ENCODE measurements around the gene OPALIN.

The OPALIN gene

DNA sequence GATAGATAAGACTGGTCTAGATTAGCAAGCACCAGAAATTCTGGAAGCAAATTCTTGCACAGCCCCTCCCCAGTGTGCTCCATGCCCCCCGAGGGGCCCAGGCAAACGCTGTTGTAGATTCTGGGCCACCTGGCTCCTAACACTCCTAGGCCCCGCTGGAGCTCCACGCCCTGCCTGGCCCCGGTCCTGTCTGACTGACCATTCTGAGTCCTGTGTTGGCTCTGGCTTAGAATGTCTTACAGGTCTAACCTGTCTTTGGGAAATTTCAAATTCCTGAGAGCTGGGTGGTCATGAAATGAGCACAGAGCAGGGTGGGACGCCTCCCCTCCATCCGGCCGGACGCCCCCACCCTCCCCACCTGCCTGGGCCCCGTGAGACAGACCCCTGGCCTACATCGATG is 12.6 kb upstream of the OPALIN start:
- H3K4me3 ChIP-seq (ENCODE audit: low read depth in 1 of 2, low read length in 2 of 2) = no peak overlapping the region
- H3K27ac ChIP-seq (ENCODE audit: low read depth, low read length) = no peak overlapping the region
- H3K9ac ChIP-seq (ENCODE audit: low read length) = no peak overlapping the region
- no peaks in the 10 kb centered on the region for H3K9me3 ChIP-seq (ENCODE audit: low read length)
- no peaks in the 10 kb centered on the region for H3K36me3 ChIP-seq (ENCODE audit: insufficient read depth, low read length)
- no peaks in the 10 kb centered on the region for H3K27me3 ChIP-seq (ENCODE audit: control insufficient read depth in 1 of 2, insufficient read depth in 2 of 2, low read length in 2 of 2)
- H3K4me1 ChIP-seq (ENCODE audit: insufficient read depth, low read length) = peaks cover 10% of the 10 kb centered on the region

DNA sequence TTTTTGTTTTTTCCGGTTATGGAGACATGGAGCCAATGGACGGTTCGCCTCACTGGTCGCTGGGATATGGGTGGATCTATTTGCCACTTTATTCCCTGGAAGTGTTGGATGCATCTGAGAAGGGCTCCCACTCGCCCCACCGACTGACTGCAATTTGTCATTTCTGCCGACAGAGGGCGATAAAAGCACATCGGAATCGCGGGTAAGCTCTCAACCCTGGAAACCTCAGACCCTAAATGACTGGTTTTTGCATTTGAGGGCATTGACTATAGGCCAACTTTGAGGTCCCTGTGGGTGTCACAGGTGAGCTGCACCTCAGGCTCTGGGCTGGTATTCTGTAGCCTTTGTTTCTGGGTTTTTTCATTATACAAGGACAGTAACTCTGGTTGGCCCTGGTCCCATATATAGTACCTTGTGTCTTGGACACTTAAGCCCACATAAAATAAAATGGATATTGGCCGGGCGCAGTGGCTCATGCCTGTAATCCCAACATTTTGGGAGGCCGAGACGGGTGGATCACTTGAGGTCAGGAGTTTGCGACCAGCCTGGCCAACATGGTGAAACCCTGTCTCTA is 11.9 kb upstream of the OPALIN start:
- no peaks in the 10 kb centered on the region for H3K9me3 ChIP-seq (ENCODE audit: low read length)
- peaks cover 4% of the 10 kb centered on the region for H3K4me1 ChIP-seq (ENCODE audit: insufficient read depth, low read length)
- H3K27me3 ChIP-seq (ENCODE audit: control insufficient read depth in 1 of 2, insufficient read depth in 2 of 2, low read length in 2 of 2) = no peaks in the 10 kb centered on the region
- no peak overlapping the region for H3K9ac ChIP-seq (ENCODE audit: low read length)
- no peaks in the 10 kb centered on the region for H3K36me3 ChIP-seq (ENCODE audit: insufficient read depth, low read length)
- no peak overlapping the region for H3K4me3 ChIP-seq (ENCODE audit: low read depth in 1 of 2, low read length in 2 of 2)
- no peak overlapping the region for H3K27ac ChIP-seq (ENCODE audit: low read depth, low read length)

DNA sequence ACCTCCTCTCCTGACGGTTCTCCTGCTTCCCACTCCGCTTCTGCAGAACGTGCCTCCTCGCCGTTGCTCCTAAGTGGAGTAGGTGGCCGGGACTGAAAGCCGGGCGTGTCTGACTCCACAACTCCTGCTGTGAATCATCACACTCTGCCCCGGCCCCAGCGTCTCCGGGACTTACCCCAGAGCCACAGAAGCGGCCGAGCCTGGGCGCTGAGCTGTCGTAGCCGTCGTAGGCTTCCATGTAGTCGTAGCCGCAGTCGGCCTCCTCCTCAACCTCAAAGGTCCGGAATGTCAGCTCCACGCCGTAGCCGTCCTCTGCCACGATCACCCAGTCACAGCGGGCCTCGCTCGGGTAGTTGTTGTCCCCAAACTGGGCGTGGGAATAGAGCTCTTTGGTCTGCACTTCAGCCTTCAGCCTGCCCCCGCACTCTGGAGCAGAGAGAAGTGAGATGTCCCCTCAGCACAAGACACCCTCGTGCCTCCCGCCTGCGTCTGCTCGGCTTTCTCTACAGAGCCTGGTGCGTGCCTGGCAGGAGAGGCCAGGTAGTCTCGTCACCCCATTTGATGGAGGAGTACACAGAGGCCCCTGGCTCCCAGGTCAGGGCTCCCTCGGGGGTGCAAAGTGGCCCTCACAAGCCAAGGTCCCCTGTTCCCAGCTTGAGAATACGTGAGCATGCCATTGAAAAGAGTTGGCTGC is 11.2 kb upstream of the OPALIN start:
- no peak overlapping the region for H3K27ac ChIP-seq (ENCODE audit: low read depth, low read length)
- no peaks in the 10 kb centered on the region for H3K36me3 ChIP-seq (ENCODE audit: insufficient read depth, low read length)
- H3K9me3 ChIP-seq (ENCODE audit: low read length) = no peaks in the 10 kb centered on the region
- H3K9ac ChIP-seq (ENCODE audit: low read length) = no peak overlapping the region
- H3K4me3 ChIP-seq (ENCODE audit: low read depth in 1 of 2, low read length in 2 of 2) = no peak overlapping the region
- no peaks in the 10 kb centered on the region for H3K27me3 ChIP-seq (ENCODE audit: control insufficient read depth in 1 of 2, insufficient read depth in 2 of 2, low read length in 2 of 2)
- H3K4me1 ChIP-seq (ENCODE audit: insufficient read depth, low read length) = no peaks in the 10 kb centered on the region

DNA sequence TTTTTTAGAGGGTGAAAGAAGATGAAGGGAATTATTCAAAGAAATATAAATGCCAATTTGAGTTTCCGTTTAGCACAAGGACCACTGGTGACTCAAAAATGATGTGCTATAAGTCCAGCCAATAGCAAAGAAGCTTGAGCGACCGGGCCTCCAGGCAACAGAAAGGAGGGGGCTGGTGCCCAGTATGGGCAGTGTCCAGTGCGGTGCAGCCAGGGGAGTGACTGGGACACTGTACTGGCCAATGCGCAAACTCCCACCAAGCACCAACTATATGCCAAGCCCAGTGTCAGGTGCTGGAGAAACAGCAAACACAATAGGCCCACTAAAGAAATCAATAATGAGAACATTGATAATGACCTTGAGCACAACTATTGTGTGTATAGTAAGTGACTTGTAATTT is 10.2 kb upstream of the OPALIN start:
- H3K4me3 ChIP-seq (ENCODE audit: low read depth in 1 of 2, low read length in 2 of 2) = no peak overlapping the region
- no peaks in the 10 kb centered on the region for H3K36me3 ChIP-seq (ENCODE audit: insufficient read depth, low read length)
- H3K27me3 ChIP-seq (ENCODE audit: control insufficient read depth in 1 of 2, insufficient read depth in 2 of 2, low read length in 2 of 2) = no peaks in the 10 kb centered on the region
- H3K9ac ChIP-seq (ENCODE audit: low read length) = no peak overlapping the region
- no peaks in the 10 kb centered on the region for H3K9me3 ChIP-seq (ENCODE audit: low read length)
- H3K27ac ChIP-seq (ENCODE audit: low read depth, low read length) = no peak overlapping the region
- H3K4me1 ChIP-seq (ENCODE audit: insufficient read depth, low read length) = no peaks in the 10 kb centered on the region

DNA sequence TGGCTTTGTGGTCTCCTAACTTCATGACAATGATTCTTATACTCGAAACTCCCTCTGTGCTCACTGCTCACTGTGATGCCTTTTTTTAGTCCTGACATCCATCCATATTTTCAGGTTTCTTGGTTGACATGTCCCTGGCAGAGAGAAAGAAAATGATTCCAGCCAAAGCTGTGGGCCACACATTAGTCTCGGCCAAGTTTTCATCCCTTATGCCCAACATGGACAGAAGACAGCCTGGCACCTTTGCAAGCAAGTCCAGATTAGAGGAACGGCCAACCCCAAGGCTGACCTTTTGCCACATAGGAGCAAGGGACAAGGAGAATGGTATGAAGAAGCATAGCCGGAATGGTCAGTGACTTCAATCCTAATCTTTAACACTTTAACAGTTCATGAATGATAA is 8.7 kb upstream of the OPALIN start:
- H3K4me1 ChIP-seq (ENCODE audit: insufficient read depth, low read length) = no peaks in the 10 kb centered on the region
- no peak overlapping the region for H3K4me3 ChIP-seq (ENCODE audit: low read depth in 1 of 2, low read length in 2 of 2)
- no peaks in the 10 kb centered on the region for H3K9me3 ChIP-seq (ENCODE audit: low read length)
- H3K9ac ChIP-seq (ENCODE audit: low read length) = no peak overlapping the region
- H3K27me3 ChIP-seq (ENCODE audit: control insufficient read depth in 1 of 2, insufficient read depth in 2 of 2, low read length in 2 of 2) = no peaks in the 10 kb centered on the region
- H3K27ac ChIP-seq (ENCODE audit: low read depth, low read length) = no peak overlapping the region
- H3K36me3 ChIP-seq (ENCODE audit: insufficient read depth, low read length) = no peaks in the 10 kb centered on the region

DNA sequence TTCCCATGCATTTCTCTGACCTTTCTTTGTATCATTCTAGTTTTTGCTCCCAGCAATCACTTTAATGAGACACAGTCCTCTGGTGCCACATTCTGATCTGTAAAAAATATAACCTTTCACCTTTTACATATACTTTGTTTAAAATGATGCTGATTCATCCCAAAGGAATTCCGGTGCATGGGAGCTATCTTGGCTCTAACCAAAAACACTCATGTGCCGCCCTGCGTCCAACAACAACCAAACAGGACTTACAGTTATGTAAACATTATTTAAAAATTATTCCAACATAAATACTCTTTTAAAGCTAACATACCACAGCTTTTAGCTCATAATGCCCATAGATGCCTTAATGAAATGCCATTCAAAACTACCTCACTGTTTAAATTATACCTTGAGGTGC is 7.7 kb upstream of the OPALIN start:
- H3K27me3 ChIP-seq (ENCODE audit: control insufficient read depth in 1 of 2, insufficient read depth in 2 of 2, low read length in 2 of 2) = no peaks in the 10 kb centered on the region
- H3K4me3 ChIP-seq (ENCODE audit: low read depth in 1 of 2, low read length in 2 of 2) = no peak overlapping the region
- H3K9me3 ChIP-seq (ENCODE audit: low read length) = no peaks in the 10 kb centered on the region
- no peaks in the 10 kb centered on the region for H3K4me1 ChIP-seq (ENCODE audit: insufficient read depth, low read length)
- H3K9ac ChIP-seq (ENCODE audit: low read length) = no peak overlapping the region
- no peak overlapping the region for H3K27ac ChIP-seq (ENCODE audit: low read depth, low read length)
- no peaks in the 10 kb centered on the region for H3K36me3 ChIP-seq (ENCODE audit: insufficient read depth, low read length)

DNA sequence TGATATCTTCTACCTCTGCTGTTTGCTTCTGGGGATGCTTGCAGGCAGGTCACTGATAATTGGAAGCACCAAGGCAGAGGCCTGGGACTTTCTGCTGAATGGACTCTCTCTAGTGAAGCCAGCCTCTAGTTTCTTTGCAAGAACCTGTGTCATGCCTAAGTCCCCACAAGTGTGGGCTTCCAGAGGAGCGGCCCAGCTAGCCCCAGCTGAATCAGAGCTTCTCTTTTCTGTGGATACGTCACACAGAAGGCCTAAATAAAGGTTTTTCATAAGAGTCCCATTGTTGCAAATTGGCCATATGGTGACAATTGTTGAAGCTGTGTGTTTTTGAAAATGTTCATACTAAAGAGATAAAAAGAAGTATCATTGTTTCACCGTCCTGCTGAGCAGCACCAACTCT is 6.8 kb upstream of the OPALIN start:
- Histone ChIP-seq H3K4me1 (ENCODE audit: insufficient read depth, low read length) (no peaks in the 10 kb centered on the region), H3K4me3 (ENCODE audit: low read depth in 1 of 2, low read length in 2 of 2) (no peak overlapping the region), H3K27me3 (ENCODE audit: control insufficient read depth in 1 of 2, insufficient read depth in 2 of 2, low read length in 2 of 2) (no peaks in the 10 kb centered on the region), H3K27ac (ENCODE audit: low read depth, low read length) (no peak overlapping the region), H3K9me3 (ENCODE audit: low read length) (no peaks in the 10 kb centered on the region), H3K36me3 (ENCODE audit: insufficient read depth, low read length) (no peaks in the 10 kb centered on the region), H3K9ac (ENCODE audit: low read length) (no peak overlapping the region)

DNA sequence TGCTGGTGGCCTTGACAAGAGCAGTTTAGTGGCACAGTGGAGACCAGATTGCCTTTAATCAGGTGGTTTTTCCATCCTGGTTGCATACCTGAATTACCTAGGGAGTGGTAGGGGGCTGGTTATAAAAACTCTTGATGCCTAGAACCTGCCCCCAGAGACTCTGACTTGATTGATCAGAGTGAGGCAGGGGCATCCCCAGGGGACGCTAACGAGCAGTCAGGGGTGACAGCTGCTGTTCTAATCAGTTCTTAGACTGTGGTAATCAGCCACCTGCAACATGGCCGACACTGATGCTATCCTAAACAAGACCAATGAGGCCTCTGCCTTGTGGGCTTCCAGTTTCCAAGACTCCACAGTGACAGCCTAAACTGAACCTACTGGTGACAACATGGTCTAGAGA is 2.0 kb upstream of the OPALIN start:
- Histone ChIP-seq H3K36me3 (ENCODE audit: insufficient read depth, low read length) (no peaks in the 10 kb centered on the region), H3K9ac (ENCODE audit: low read length) (no peak overlapping the region), H3K4me1 (ENCODE audit: insufficient read depth, low read length) (no peaks in the 10 kb centered on the region), H3K4me3 (ENCODE audit: low read depth in 1 of 2, low read length in 2 of 2) (no peak overlapping the region), H3K27ac (ENCODE audit: low read depth, low read length) (no peak overlapping the region), H3K9me3 (ENCODE audit: low read length) (no peaks in the 10 kb centered on the region), H3K27me3 (ENCODE audit: control insufficient read depth in 1 of 2, insufficient read depth in 2 of 2, low read length in 2 of 2) (no peaks in the 10 kb centered on the region)

DNA sequence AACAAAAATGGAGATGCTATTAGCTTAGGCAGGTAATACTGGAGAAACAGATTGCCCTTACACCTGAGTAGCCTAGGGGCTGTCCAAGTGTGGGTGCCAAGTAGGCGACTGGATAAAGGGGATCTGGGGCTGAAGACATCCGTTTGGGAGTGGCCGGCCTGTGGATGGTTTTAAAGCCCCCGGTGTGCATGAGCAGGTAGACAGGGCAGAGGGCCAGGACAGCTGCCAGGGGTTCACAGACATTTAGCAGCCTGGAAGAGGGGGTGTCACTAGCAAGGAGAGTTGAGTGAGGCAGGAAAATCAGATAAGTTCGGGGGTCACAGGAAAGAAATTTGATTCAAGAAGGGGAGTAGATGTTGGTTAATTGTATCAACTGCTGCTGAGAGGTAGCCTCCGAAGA is 1.5 kb upstream of the OPALIN start:
- Histone ChIP-seq H3K9me3 (ENCODE audit: low read length) (no peaks in the 10 kb centered on the region), H3K36me3 (ENCODE audit: insufficient read depth, low read length) (no peaks in the 10 kb centered on the region), H3K27me3 (ENCODE audit: control insufficient read depth in 1 of 2, insufficient read depth in 2 of 2, low read length in 2 of 2) (no peaks in the 10 kb centered on the region), H3K4me1 (ENCODE audit: insufficient read depth, low read length) (no peaks in the 10 kb centered on the region), H3K9ac (ENCODE audit: low read length) (no peak overlapping the region), H3K4me3 (ENCODE audit: low read depth in 1 of 2, low read length in 2 of 2) (no peak overlapping the region), H3K27ac (ENCODE audit: low read depth, low read length) (no peak overlapping the region)

DNA sequence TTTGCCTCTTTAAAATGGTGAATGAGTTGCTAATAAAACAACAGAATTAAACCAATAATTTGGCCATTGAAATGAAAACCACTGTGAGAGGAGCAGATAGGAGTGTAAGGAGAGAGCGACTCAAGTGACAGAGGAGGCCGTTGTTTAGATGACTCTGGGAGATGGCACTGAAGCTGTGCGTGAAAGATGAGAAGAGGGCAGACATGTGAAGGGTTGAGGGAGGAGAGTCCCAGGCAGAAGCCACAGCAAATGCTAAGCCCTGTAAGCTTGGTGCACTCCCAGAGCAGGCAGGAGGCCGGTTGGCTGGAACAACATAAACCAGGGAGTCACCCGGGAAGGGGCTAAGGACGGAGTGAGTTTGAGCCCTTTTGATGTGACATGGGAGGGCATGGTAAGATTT is 814 bp upstream of the OPALIN start:
- Histone ChIP-seq H3K36me3 (ENCODE audit: insufficient read depth, low read length) (no peaks in the 10 kb centered on the region), H3K9ac (ENCODE audit: low read length) (no peak overlapping the region), H3K4me1 (ENCODE audit: insufficient read depth, low read length) (no peaks in the 10 kb centered on the region), H3K27ac (ENCODE audit: low read depth, low read length) (no peak overlapping the region), H3K27me3 (ENCODE audit: control insufficient read depth in 1 of 2, insufficient read depth in 2 of 2, low read length in 2 of 2) (no peaks in the 10 kb centered on the region), H3K4me3 (ENCODE audit: low read depth in 1 of 2, low read length in 2 of 2) (no peak overlapping the region), H3K9me3 (ENCODE audit: low read length) (no peaks in the 10 kb centered on the region)

DNA sequence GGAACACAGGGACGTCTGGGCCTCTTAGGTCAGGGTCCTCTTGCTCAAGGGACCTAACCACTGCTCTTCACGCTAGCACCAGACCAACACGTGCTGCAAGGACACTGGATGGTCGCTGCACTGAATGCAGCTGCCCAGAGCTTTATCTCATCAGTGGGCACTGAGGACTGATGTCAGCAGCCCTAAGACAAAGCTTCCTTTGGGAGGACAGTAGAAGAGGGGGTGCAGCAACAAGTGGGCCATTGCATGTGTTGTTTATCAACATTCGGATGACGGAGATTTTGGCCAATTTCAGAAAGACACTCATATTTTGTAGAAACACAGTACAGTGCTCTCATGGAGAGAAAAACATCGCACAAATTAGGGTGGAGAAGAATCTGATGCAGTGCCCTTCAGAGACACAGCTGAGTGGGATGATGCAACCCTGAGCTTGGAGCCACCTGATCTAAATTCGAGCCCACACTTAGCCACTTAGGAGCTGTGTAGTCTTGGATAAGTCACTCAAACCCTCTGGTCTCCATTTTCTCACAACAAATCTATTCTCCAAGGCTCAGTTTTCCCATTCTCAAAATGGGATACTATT is 1.7 kb downstream of the OPALIN start:
- Histone ChIP-seq H3K27ac (ENCODE audit: low read depth, low read length) (no peak overlapping the region), H3K36me3 (ENCODE audit: insufficient read depth, low read length) (no peaks in the 10 kb centered on the region), H3K9ac (ENCODE audit: low read length) (no peak overlapping the region), H3K27me3 (ENCODE audit: control insufficient read depth in 1 of 2, insufficient read depth in 2 of 2, low read length in 2 of 2) (no peaks in the 10 kb centered on the region), H3K4me3 (ENCODE audit: low read depth in 1 of 2, low read length in 2 of 2) (no peak overlapping the region), H3K4me1 (ENCODE audit: insufficient read depth, low read length) (no peaks in the 10 kb centered on the region), H3K9me3 (ENCODE audit: low read length) (no peaks in the 10 kb centered on the region)

DNA sequence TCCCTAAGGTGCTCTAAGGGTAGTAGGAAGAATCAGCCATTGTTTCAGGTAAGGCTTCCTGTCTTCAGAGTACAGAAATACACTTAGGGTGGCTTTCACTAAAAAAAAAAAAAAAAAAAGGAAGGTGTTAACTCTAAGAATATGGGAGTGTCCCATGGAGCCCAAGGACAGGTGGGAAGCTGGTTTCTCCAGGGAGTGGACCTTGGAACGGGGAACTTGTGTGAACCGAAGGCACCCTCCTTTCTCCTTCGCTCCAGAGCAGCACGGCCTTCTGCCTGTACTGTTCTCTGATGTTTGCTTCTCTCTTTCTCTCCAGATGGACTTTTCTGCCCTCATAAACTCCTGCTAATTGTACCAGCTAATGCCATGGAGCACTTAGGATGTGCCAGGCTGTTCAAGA is 6.2 kb downstream of the OPALIN start:
- no peaks in the 10 kb centered on the region for H3K4me1 ChIP-seq (ENCODE audit: insufficient read depth, low read length)
- no peaks in the 10 kb centered on the region for H3K36me3 ChIP-seq (ENCODE audit: insufficient read depth, low read length)
- H3K9me3 ChIP-seq (ENCODE audit: low read length) = no peaks in the 10 kb centered on the region
- no peak overlapping the region for H3K4me3 ChIP-seq (ENCODE audit: low read depth in 1 of 2, low read length in 2 of 2)
- no peaks in the 10 kb centered on the region for H3K27me3 ChIP-seq (ENCODE audit: control insufficient read depth in 1 of 2, insufficient read depth in 2 of 2, low read length in 2 of 2)
- H3K27ac ChIP-seq (ENCODE audit: low read depth, low read length) = no peak overlapping the region
- H3K9ac ChIP-seq (ENCODE audit: low read length) = no peak overlapping the region

Measured in muscle layer of colon (tissue), 2 donors.